Measurements from ENCODE around the gene SPATA6L.

SPATA6L gene

DNA sequence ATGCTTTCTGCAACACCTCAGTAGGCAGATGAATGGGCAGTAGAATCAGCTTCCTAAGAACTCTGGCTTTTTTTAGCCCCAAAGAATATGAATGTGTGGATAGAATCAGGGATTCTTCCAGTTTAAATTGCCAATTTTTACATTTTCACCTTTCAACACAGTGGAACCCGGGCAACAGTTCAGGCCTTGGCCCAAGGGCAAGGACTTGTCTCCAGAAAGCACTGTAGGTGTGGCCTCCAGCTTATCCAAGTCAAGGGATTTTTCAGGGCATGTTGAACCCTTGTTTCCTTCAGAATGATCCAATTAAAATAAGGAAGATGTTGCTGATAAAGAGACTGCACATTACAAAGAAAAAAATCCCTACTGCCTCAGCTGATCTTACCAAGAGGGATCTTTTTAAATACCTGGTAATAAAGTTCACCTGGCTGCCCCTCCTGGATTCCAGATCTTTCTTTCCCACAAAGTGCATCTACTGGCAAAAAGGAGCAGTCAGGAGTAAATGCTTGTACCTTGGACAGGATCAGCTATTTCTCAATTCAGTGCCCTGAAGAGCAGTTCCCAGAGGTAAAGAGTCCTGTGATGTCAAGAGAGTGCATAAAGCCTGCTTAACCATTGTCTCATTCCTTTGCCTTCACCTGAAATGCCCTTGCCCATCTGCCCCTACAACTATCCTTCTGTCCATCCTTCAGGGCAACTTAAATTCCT is 84.3 kb downstream of the SPATA6L start:
- no peak for DNase-seq

DNA sequence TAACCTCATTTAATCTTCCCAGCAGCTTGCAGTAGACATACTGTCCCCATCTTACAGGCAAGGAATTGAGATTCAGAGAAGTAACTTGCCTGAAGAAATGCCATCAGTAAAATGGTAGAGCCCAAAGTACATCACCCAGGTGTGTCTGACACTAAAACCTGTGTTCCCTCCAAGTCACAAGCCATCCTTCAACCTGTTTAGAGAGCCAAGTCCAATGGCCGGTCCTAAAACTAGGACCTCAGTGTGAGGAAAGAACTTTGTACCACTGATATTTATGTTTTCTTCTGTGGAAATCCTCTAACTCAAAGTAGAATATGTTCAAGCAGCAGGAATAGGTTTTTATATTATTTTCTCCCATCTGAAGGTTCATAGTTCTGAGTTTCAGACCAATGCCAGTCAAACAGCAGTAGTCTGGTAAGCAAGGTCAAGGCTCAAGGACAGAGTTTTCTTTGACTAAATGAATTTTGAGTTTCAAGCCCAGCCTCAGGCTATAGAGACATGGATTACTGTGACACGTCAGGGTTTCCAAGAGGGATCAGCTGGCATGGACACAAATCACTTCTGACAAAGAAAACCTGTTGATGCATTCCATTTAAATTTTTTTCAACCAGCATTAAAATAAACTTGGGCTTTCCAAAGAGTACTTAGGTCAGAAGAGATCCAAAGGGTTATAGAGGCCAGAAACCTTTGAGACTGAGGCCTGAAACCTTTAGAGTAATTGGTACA is 85.1 kb downstream of the SPATA6L start:
- DNase-seq, result no peak

DNA sequence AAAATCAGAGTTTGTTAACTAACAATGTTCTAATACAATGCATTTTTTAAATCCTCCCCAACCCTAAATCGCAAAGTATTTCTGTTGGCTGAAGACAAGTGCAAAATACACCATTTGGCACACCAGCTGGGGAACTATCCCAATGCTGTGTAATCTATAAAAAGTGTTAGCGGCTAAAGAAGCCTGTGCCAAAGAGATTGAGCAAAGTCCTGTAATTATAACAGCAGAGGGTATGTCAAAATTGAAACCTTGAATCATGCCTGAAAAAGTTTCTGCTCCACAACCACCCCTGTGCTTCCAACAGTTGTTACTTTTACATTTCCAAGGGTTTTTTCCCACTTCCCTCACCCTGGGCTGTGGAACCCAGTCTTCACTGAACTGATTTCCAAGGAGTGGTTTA is 87.3 kb downstream of the SPATA6L start:
- DNase-seq, result no peak

DNA sequence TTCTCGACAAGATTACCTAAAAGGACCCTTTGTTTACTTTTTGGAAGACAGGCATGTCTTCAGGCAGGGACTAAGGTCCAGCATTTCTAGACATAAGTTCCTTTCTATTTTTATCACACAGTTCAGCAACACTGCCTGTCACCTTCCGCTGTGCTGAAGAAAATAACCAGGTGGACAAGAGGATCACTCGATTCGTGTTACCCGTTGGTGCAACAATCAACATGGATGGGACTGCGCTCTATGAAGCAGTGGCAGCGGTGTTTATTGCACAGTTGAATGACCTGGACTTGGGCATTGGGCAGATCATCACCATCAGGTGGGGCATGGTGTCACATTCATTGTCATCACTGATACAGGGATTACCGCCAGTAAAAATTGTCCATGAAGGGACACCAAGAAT is 89.8 kb downstream of the SPATA6L start:
- DNase-seq, result no peak

DNA sequence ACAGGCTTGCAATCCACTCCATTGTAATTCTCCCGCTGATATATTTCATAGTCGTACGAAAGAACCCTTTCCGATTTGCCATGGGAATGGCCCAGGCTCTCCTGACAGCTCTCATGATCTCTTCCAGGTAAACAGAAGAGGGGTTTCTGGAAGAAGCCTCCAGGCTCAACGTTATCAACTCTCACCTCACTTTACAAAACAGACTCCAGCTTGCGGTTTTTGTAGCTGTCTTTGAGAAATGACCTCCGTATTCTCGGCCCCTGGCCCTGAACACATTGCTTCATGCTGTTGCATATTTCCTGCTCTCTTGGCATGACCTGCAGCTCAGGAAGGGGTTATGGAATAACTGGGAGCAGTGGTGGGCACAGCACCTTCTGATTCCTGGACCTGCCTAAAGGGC is 90.3 kb downstream of the SPATA6L start:
- no peak for DNase-seq

DNA sequence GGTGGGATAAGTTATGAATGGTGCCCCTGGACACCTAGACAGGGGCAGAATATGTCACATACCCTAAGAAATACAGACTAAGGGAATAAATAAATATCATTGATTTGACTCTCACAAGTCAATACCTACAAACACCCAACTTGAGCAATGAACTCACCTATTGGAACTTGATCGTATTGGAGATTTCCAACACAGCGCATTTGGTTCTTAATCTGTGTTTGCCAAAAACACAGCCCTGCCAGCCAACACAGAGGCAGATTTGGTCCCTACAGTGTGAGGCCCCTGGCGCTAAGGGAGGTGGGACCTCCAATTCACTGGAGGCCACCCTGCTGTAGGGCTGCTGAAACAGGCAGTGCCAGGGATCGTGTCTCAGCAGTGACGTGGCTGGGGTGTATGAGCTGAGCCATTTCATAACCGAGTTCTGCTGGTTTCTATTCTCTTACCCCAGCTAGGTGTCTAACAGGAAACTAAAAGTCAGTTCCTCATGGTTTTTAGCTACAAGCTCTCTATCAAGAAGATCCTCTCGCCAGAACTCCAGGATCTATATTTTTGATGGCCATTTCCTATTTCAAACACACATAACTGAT is 91.5 kb downstream of the SPATA6L start:
- no peak for DNase-seq

DNA sequence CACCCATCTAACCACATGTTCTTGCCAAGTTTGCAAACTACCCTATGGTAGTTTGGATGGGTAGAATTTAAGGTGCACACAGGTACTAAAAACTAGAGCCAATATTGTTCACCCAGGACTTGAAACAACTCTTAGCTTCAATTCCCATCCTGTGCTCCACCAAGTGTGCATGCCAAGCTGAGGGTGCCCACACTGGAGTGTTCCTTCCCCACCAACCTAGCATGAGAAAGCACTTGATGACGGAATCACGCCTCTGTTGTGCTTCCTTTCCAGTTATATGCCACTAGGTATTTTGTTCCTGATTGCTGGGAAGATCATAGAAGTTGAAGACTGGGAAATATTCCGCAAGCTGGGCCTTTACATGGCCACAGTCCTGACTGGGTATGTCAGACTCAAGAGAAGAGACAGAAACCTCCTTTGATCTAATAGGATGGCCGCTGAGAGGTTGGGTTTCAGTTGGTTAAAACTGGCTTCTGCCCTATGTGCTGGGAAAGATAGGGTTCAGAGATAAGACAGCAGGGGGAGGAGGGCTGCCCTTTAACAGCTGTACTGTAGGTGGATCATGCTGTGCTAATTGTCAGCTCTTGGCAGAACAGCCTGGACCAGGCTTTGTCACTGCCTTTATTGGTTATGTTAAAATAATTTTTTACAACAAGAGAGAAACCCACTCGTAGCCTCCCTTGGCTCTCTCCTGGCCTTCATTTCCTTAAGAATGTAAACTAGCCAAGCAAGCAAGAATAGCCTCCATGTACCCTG is 92.5 kb downstream of the SPATA6L start:
- DNase-seq, result no peak

DNA sequence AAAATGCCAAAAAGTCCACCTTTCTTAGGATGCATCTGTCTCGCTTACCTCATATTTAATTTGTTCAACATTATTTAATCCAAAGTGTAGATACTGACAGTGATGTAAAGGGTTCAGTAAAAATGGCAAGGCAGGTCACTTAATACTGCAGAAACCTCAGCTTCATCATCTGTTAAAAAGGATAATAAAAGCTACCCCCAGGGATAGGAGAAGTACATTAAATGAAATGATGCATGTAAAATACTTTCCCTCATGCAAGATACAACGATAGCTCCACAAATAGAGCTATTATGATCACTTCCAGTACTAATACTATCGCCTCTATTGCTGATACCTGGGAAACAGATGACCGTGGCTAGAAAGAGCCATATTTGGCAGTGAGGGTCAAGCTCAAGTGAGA is 93.1 kb downstream of the SPATA6L start:
- no peak for DNase-seq

DNA sequence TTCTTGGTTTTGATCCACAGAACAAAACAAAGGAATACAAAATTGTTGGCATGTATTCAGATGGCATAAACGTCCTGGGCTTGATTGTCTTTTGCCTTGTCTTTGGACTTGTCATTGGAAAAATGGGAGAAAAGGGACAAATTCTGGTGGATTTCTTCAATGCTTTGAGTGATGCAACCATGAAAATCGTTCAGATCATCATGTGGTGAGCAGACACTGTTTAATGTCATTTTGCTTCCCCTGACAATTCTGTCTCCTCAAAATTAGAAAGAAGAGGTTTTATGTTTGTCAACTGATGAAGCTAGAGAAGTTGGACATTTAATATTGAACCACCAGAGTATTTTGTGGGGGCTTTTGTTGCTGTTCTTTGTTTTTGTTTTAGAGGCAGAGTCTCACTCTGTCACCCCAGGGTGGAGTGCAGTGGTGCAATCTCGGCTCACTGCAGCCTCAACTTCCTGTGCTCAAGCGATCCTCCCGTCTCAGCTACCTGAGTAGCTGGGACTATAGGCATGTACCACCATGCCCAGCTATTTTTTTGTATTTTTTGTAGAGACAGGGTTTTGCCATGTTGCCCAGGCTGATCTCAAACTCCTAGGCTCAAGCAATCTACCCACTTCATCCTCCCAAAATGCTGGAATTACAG is 94.0 kb downstream of the SPATA6L start:
- no peak for DNase-seq

DNA sequence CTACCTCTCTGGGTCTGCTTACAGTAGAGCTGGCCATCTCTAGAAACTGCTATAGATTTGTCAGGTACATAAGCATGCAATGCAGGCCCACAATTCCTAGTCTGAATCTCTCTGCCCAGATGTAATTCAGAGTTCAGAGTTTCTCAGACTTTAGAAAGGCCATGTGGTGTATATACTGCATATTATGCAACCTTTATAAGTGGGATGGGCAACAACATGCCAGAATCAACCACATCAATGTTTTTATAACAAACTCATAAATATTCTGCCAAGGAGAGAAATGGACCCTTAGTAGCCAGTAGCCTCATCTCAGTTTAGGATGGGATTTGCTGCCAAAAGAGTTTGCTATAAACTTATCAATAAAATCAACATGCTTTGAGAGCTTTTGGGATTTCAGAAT is 97.2 kb downstream of the SPATA6L start:
- no peak for DNase-seq

DNA sequence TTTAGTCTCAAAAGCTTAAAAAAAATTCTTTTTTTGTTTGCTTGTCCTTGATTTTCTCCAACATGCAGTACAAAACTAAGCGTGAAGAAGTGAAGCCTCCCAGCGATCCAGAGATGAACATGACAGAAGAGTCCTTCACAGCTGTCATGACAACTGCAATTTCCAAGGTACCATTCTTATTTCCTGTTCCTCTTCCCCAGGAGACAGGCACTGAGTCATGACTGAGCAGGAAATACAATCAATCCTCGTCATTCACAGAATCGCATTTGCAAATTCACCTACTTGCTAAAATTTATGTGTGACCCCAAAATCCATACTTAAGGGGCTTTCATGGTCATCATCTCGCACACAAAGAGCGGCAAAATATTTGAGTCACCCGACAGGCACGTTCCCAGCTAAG is 98.7 kb downstream of the SPATA6L start:
- no peak for DNase-seq

DNA sequence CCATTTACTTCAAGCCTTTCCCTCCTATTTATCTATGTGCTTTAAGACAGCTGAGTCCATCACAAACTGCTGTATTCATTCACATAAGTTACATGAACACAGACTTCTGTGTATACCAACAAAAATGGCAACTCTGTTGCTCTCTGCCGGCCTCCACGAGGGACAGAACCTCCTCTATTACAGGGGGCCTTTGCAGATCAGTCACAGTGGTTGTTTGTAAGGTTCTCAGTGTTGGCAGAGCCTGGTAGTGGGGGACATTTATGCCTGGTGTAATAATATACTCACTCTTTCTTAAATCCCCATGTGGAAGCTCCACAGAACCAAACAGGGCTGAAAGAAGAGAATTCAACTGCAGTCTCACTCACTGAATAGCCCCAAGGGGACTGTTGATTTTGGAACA is 99.5 kb downstream of the SPATA6L start:
- no peak for DNase-seq

DNA sequence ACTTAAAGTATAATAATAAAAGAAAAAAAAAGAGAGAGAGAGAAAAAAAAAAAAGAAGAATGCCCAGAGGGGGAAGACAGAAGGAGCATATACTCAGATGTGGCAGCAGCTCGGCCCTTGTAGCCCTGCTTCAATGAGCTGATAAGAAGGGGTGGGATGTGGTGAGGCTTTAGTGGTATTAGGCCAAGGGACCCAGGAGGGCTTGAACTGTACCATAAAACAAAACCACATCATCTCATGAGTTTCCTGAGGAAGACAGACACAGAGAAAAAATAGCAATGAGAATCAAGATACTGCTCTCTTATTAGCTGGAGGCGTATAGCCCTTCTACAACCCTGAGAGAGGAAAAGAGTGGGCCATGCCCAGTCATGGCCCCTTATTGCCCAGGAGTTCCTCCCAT is 103.2 kb downstream of the SPATA6L start:
- DNase-seq, result no peak

DNA sequence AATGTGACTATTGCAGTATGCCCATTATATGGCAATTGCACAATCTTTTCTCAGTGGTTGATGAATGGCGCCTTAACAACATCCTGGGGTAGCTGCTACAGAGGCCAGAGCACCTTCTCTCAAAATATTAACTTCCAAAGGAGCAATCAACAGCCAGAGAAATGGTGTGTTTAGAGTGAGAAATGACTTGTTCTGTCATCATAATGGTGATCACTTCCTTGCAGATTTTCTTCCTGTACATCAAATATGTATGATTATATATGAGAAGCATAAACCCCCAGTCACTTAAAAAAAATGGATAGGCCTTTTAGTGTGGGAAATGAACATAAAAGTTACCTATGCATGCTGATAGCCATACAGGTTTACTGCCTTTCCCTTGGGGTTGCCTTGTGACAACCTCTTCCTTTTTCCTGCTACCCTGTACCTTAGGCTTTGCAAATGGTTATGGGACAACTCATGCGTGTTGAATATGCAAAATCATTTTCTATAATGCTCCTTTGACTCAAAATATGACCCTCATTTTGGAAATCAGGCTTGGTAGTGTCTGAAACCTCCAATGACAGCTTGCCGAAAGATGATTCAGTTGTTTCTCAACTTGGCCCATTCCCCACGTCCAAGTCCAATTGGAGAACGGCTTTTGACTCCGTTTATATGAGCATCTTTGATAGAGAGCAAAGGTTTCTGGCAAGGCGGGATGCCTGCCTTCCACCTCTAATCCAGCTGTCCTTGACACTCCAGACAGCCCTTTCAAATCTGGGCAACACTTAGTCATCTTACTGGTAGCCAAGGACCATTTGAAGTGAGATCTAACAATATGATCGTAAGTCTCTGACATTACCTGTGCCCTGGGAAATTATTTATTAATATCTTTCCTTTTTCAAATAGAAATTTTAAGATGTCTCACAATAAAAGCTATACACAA is 106.8 kb downstream of the SPATA6L start:
- DNase-seq, result no peak

DNA sequence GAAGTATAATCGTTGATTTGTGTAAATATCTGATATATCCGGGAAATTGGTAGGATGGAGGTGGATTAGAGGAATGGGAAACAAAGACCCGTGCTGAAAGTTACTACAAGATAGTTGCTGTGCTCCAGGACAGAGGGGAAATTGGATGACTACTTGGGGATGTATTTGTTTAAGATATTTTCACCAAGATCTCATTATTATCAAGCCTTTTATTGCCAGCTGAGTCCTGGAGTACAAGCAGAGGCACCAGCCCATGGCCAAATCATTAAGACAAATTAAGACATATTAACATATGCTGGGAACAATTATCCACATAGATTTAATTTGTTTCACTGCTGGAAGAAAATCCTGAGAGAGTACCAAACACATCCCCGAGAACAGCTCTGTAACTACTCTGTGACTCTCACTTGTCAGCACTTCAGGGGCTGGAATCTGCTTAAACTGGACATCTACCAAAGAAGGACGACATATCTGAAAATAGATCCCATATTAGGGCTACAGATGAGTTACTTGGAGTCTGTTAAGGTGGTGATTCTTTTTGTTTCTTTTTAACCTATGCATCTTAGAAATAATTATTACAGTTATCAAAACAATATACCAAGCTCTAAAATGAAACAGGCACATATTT is 107.8 kb downstream of the SPATA6L start:
- no peak for DNase-seq

DNA sequence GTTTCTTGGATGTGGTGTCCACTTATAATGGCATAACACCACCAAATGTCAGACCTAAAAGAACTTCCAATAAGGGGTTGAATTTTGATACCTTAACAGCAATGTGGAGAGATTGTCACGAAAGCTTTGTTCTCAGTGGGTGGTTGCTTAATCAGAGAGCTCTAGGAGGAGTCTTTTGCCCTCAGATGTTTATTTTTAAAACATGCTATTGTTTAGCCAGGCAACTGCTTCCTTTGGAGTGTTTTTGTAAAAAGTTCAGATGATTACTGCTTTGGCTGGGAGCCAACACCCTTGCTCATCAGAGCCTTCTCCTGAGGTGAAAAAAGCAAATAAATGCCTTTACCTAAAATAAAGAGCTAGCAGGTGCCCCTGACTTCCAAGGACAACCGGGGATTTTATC is 111.0 kb downstream of the SPATA6L start:
- no peak for DNase-seq

DNA sequence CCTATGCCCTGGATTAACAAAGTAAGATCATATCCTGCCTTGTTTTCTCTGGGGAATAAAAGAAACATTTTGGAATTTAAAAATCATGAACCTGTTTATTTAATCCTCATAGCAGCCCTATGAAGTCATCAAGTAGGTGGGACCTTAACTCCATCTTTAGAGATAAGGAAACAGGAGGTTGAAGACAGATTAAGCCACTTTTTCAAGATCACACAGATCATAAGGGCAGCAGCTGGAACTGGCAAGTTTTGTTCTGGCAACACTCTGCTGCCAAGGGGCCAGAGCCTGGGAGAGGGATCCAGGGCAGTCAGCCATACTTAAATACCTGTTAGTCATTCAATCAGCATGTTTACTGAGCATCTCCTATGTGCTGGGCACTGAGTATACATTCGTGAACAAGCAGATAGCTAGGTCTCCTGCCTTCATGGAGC is 112.3 kb downstream of the SPATA6L start:
- no peak for DNase-seq

DNA sequence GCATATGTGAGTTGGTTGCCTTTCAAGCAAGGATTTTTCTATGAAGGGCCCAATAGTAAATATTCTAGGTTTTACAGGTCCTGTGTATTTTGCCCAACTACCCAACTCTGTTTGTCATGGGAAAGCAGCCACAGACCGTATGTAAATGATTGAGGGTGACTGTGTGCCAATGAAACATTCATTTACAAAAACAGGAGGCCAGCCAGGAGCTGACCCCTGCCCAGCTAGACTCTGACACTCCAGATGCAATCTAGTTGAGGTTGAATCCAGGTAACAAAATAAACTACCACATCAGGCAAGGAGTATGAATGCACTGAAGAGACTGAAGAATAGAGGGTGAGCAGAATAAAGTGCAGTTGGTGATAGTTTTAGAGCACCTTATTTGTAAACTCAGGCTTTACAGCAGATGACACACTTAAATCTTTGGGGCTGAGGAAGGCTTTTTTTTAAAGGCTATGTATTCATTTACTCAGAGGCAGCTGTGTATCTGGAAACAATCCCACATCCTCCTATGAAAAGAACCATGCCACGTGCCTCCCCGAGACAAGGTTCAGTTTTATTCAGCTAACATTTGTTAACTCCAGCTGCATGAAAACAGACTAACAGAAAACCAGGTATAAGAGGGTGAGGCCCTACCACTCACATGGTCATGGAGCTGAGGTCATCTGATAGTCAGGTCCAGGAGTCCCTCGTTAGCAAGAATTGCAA is 115.3 kb downstream of the SPATA6L start:
- no peak for DNase-seq

DNA sequence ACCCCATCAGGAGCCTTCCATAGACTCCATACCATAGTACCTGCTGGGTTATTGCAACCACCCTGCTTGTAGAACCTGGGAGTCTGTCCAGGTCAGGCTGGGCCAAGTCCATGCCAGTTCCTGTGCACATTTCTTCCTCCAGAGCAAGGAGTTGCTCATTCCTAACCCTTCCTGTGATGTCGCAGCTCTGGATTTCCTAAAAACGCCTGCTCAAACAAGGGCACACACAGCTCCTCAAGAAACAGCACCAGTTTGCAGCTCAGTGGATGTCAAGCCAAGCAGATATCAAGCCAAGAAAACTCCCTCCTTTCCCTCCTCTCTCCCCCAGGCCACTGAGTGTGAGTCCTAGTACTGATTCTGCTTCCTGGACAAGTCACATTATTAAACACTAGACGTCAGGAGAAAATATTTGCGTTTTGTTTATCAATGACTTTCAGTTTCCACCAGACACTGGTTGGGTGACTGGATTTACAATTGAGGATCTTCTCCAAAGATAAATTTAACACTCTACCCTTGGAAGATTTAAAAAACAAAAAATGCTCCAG is 116.5 kb downstream of the SPATA6L start:
- DNase-seq, result no peak
